Breast epithelium (tissue), 4 donors: Measurements from ENCODE around the gene CCNL2. TPM values are rescaled to one million over a fixed set of nuclear protein-coding genes. Genes with fewer than 3 reads are reported as not detected.

Experiments
- DNase-seq, 2 donors: peaks; one replicate each; pipeline ENCODE4 v3.0.0-alpha.2; 2019; ENCODE audit warnings: low spot score in 2 of 2
- H3K27ac ChIP-seq, 2 donors: fragments of 200-600 bp; sonication (generic) in 1 of 2; one replicate each; pipeline ENCODE4 v1.5.1; 2016 to 2019; ENCODE audit warnings: mild to moderate bottlenecking in 1 of 2
- H3K27me3 ChIP-seq, 2 donors: fragments of 200-600 bp; sonication (generic) in 1 of 2; one replicate each; pipeline versions ENCODE4 v1.5.1 to v1.6.0; 2017 to 2019; ENCODE audit warnings: control low read depth in 1 of 2, mild to moderate bottlenecking in 1 of 2
- H3K36me3 ChIP-seq: fragments of 200-600 bp; one replicate; pipeline ENCODE4 v1.5.1; 2019
- H3K4me1 ChIP-seq, 2 donors: fragments of 200-600 bp; sonication (generic); one replicate each; pipeline ENCODE4 v1.5.1; 2016 to 2019; ENCODE audit warnings: control low read depth in 1 of 2
- H3K4me3 ChIP-seq, 3 donors: fragments of 200-600 bp; sonication (generic); 1 replicate in 2 of 3; 2 replicates in 1 of 3; pipeline ENCODE4 v1.5.1; 2016 to 2019; ENCODE audit warnings: mild to moderate bottlenecking in 3 of 3, moderate library complexity in 2 of 3
- H3K9me3 ChIP-seq, 2 donors: fragments of 200-600 bp; sonication (generic) in 1 of 2; one replicate each; pipeline ENCODE4 v1.5.1; 2016 to 2019; ENCODE audit warnings: control low read depth in 1 of 2
- POLR2A ChIP-seq: fragments of 450-650 bp; IDR thresholded peaks from one replicate; pipeline ENCODE4 v1.6.1; 2016; ENCODE audit warnings: antibody characterized with exemption, mild to moderate bottlenecking, moderate library complexity
- POLR2AphosphoS5 ChIP-seq, 3 donors: sonication (generic); formaldehyde crosslinking; IDR thresholded peaks; one replicate each; pipeline ENCODE4 v1.6.1; 2017; ENCODE audit warnings: antibody characterized with exemption in 3 of 3
- intact Hi-C: fragments of 100-400 bp; cut with DNase I; formaldehyde crosslinking; loops from one replicate; pipeline ENCODE4 v1.15.1; 2023; ENCODE audit warnings: low total_unique reads
- total RNA-seq, 3 donors: library from RNA; depleted of rRNA; stranded (reverse); fragments of >200 nt; gene quantifications; one replicate each; pipeline ENCODE4 v1.1.0, GENCODE V29; 2016
- TF ChIP-seq, protein P1 (sequence below), 3 donors: fragments of 450-650 bp; IDR thresholded peaks; one replicate each; pipeline ENCODE4 v1.5.1; 2016 to 2017; ENCODE audit warnings: antibody characterized with exemption in 3 of 3, mild to moderate bottlenecking in 3 of 3, moderate library complexity in 3 of 3

CCNL2 gene
- total RNA-seq, 3 donors from 2014 or later, result 170 to 325 (median 285) TPM

DNA sequence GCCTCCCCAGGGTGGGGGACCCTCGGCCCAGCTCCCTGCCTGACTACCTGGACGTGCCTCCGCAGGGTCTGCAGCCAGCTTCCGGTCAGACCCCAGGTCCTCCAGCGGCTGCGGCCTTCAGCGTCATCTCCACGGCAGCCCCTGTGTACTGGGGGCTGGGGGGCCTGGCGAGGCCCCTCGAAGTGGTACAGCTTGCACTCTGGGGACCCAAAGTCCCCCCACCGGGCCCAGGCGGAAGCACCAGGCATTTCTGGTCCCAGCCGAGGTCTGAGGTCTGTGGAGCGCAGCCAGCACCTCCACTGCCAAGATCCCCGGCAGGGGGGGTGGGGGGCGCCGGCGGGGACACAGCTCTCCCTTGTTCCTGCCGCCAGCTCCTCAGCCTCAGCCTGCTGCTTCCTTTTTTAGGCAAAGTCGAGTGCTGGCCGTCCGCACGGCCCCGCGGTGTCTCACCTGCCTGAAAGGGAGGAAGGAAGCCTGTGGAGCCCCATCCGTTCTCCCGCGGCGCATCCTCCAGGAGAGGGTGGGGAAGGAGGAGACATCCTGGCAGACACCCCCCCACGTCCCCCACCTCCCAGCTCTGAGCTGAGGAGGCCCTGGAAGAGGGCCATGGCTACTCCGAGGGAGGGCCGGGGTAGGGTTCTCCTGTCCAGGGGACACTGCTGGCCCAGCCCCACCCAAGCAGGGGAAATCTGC, 35.1 kb upstream of the CCNL2 start:
- Histone ChIP-seq H3K9me3 (no peaks in the 10 kb centered on the region), H3K27ac (peak overlapping the region; percentile 95 to 99), H3K36me3 (no peaks in the 10 kb centered on the region), H3K4me3 (peak overlapping the region in 2 of 3 donors; percentile 63 to 86), H3K27me3 (no peaks in the 10 kb centered on the region), H3K4me1 (peaks cover 43 to 69% of the 10 kb centered on the region in 2 donors)
- intact Hi-C loops, result no loop called here
- DNase-seq, result peak; percentile 78 to 89
- TF ChIP-seq POLR2A (no peak), POLR2AphosphoS5 (IDR thresholded peaks at IDR 0.05) (no peak)
- TF ChIP-seq, protein P1, sequence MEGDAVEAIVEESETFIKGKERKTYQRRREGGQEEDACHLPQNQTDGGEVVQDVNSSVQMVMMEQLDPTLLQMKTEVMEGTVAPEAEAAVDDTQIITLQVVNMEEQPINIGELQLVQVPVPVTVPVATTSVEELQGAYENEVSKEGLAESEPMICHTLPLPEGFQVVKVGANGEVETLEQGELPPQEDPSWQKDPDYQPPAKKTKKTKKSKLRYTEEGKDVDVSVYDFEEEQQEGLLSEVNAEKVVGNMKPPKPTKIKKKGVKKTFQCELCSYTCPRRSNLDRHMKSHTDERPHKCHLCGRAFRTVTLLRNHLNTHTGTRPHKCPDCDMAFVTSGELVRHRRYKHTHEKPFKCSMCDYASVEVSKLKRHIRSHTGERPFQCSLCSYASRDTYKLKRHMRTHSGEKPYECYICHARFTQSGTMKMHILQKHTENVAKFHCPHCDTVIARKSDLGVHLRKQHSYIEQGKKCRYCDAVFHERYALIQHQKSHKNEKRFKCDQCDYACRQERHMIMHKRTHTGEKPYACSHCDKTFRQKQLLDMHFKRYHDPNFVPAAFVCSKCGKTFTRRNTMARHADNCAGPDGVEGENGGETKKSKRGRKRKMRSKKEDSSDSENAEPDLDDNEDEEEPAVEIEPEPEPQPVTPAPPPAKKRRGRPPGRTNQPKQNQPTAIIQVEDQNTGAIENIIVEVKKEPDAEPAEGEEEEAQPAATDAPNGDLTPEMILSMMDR (IDR thresholded peaks at IDR 0.05), result no peak

DNA sequence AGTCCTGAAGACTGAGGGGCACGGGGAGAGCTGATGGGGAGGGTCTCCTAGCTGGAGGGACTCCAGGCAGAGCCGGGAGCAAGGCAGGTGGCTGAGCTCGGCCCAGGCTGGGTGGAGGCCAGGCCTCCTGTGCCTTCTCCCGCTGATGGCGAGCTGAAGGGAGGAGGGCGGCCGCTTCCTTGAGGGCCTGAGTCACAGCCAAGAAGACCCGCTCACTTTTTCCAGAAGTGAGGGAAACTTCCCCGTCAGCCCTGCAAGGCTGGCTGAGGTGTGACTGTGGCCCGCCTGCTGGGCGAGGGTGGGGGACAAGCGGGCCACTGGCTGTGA, 34.6 kb upstream of the CCNL2 start:
- peaks cover 43 to 70% of the 10 kb centered on the region in 2 donors for H3K4me1 ChIP-seq
- intact Hi-C loops, result no loop called here
- H3K27ac ChIP-seq, result peak overlapping the region; percentile 95 to 99
- no peaks in the 10 kb centered on the region for H3K36me3 ChIP-seq
- H3K9me3 ChIP-seq, result no peaks in the 10 kb centered on the region
- H3K4me3 ChIP-seq, result peak overlapping the region in 2 of 3 donors; percentile 63 to 86
- H3K27me3 ChIP-seq, result no peaks in the 10 kb centered on the region
- DNase-seq, result peak in 1 of 2 donors; percentile 58
- TF ChIP-seq POLR2AphosphoS5 (IDR thresholded peaks at IDR 0.05) (peak in 1 of 3 donors; percentile 11), POLR2A (no peak)
- TF ChIP-seq, protein P1 (IDR thresholded peaks at IDR 0.05), result no peak

DNA sequence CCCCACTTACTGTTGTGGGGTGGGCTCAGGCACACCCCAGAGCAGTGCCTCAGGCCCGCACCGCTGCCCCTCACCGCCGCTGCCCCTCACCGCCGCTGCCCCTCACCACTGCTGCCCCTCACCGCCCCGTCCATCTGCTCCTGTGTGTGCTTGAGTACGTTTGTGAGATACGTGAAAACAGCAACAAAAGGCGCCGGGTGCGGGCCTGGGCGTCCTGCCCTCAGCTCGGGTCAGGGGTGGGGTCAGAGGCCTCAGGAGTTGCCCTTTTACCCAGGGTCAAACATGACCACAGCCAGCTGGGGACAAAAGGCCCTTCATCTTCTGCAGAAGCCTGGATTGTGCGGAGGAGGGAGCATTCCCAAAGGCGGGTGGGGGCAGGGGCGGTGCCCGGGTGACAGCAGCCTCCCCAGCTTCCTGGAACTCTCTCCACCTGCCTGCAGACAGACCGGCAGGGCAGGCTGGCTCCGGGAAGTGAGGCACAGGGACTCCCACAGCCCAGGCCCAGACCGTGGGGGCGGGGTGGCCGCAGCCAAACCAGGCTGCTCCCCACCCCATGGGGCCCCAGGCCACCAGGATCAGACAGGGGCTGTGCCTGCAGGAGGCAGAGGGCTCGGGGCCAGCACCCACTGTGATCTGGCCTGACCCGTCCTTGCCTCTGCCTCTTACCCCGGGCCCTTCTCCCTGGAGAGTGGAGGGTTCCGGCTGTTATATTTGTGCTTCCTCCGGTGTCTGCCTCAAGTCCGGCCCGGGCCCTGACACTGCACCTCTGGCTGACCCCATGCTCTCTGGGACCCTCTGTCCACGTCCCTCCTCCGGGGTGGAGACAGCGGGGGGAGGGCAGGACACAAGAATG, 34.0 kb upstream of the CCNL2 start:
- Histone ChIP-seq H3K9me3 (no peaks in the 10 kb centered on the region), H3K4me3 (peak overlapping the region in 2 of 3 donors; percentile 63 to 86), H3K36me3 (no peaks in the 10 kb centered on the region), H3K27ac (peak overlapping the region; percentile 95 to 99), H3K27me3 (no peaks in the 10 kb centered on the region), H3K4me1 (peaks cover 43 to 68% of the 10 kb centered on the region in 2 donors)
- peak; percentile 9 for TF ChIP-seq POLR2A
- peak; percentile 69 to 90 (median 83) for TF ChIP-seq POLR2AphosphoS5 (IDR thresholded peaks at IDR 0.05)
- TF ChIP-seq, protein P1 (IDR thresholded peaks at IDR 0.05), result no peak
- intact Hi-C loops, result no loop called here
- peak; percentile 94 for DNase-seq

DNA sequence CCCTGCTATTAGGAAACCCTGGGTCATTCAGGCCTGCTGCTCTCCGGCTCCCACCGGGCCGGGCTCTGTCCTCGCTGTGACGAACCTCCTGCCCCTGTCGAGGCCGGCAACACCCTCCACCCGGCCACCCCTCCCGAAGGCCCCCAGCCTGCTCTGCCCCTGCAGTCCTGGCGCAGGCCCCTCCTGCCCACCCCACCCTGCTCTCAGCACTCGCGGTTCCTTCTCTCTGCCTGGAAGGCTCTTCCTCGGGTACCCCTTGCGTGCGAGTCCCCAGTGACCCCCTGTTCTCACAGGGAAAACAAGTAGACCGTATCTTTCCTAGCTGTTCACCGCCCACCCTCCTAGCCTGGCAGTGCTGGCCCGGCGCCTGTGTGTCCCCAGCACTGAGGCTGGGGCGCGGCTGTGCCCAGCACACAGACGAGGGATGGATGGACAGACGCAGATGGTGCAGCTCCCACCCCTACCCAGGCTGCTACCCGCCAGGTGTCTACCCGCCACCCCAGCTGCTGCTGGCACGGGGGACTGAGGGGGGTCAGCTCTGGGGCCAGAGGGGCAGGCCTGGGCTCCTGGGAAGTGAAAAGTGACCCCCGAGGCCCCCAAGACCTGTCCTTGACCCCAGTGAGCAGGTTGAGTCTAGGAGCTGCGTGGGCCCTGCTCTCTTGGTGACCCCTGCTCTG, 33.3 kb upstream of the CCNL2 start:
- intact Hi-C loops, result no loop called here
- no peaks in the 10 kb centered on the region for H3K27me3 ChIP-seq
- no peak for DNase-seq
- H3K4me1 ChIP-seq, result peaks cover 43 to 65% of the 10 kb centered on the region in 2 donors
- no peaks in the 10 kb centered on the region for H3K36me3 ChIP-seq
- peak overlapping the region; percentile 95 to 99 for H3K27ac ChIP-seq
- H3K9me3 ChIP-seq, result no peaks in the 10 kb centered on the region
- TF ChIP-seq, protein P1 (IDR thresholded peaks at IDR 0.05), result no peak
- TF ChIP-seq POLR2AphosphoS5 (IDR thresholded peaks at IDR 0.05) (no peak), POLR2A (no peak)
- H3K4me3 ChIP-seq, result peak overlapping the region in 2 of 3 donors; percentile 63 to 86
